AML-193 (cell line): Measurements from ENCODE around the gene SIPA1L3.

ENCODE experiments used
- DNase-seq, 2 experiments: peaks; one replicate each; lab custom pipeline; 2025; lab: John Stamatoyannopoulos, UW

SIPA1L3 gene

DNA sequence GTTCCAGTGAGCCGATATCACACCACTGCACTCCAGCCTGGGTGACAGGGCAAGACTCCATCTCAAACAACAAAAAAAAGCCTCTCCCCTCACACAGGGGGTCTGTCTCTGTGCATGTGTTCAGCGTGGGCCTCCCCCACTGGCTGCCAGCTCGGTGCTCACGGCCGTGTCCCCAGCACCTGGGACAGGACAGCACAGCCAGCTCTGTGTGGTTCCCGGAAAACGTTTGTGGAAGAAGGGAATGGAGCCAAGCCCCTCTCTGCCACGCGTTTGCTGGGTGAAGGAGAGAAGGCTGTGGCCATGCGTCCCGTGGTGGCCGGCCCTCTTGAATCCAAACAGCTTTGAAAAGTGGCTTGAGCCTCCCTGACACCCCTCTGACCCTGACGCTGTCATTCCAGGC, 284.7 kb downstream of the SIPA1L3 start:
- DNase-seq = no peak

DNA sequence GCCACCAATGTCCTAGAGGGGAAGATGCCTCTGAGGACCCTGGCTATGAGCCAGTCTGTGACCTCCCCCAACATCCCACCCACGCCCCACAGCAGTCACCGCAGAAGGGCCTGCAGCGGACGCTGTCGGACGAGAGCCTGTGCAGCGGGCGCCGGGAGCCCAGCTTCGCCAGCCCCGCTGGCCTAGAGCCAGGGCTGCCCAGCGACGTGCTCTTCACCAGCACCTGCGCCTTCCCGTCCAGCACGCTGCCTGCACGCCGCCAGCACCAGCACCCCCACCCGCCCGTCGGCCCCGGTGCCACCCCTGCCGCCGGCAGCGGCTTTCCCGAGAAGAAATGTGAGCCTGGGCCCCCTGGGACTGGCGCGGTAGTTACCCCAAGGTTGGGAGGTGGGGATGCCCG, 286.4 kb downstream of the SIPA1L3 start:
- no peak for DNase-seq

DNA sequence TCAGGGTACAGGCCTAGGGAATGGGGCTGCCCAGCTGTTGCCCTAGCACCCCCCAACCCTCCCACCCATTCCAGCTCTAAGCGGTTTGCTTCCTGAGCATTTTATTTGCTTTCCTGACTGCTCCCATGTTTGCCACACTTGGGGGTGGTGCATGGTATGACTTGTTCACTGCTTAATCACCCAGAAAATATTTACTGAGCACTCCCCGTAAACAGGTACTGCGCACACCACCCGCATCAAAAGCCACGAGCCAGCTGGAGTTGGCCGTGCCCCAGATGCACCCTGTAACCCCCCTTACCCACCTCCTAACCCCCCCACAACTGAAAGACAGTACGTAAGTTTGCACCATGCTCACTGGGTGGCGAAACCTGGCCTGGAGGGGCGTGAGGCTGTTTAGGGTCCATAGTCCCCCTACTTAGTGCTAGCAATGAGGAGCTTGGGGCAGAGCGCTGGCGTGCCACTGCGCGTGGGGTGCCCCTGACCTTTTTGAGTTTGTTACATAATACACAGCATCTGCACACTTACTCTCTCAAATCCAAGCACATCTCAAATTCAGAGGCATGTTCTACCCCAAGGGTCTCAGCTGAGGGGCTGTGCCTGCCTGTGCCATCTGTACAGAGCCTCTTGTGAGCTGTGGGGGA, 287.2 kb downstream of the SIPA1L3 start:
- no peak for DNase-seq

DNA sequence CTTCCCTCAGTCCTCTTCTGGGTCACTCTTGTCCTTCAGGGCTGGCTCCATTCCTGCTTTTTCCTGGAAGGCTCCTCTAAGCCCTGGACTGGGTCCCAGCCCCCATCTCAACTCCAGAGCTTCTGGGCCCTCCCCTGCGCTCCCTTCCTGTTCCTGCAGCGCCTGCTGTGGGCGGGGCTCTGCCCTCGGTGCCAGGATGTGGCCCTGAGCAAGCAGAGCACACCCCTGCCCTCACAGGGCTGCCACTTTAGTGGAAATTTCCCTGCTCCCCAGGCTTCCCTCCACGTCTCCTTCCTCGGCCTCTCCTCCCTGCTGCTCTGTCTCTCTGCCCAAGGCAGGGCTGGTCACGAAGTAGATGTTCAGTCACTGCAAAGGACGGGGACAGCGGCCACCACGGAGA, 288.2 kb downstream of the SIPA1L3 start:
- no peak for DNase-seq

DNA sequence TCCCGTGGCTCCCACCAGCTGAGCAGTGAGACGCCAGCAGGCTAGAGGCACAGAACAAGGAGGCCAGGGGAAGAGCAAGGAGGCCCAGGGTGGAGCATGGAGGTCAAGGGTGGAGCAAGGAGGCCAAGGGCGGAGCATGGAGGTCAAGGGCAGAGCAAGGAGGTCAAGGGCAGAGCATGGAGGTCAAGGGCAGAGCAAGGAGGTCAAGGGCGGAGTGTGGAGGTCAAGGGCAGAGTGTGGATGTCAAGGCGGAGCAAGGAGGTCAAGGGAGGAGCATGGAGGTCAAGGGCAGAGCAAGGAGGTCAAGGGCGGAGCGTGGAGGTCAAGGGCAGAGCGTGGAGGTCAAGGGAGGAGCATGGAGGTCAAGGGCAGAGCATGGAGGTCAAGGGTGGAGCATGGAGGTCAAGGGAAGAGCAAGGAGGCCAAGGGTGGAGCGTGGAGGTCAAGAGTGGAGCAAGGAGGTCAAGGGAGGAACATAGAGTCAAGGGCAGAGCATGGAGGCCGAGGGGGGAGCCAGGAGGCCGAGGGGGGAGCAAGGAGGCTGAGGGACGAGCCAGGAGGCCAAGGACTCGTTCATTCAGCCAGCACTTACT, 289.3 kb downstream of the SIPA1L3 start:
- DNase-seq = no peak

DNA sequence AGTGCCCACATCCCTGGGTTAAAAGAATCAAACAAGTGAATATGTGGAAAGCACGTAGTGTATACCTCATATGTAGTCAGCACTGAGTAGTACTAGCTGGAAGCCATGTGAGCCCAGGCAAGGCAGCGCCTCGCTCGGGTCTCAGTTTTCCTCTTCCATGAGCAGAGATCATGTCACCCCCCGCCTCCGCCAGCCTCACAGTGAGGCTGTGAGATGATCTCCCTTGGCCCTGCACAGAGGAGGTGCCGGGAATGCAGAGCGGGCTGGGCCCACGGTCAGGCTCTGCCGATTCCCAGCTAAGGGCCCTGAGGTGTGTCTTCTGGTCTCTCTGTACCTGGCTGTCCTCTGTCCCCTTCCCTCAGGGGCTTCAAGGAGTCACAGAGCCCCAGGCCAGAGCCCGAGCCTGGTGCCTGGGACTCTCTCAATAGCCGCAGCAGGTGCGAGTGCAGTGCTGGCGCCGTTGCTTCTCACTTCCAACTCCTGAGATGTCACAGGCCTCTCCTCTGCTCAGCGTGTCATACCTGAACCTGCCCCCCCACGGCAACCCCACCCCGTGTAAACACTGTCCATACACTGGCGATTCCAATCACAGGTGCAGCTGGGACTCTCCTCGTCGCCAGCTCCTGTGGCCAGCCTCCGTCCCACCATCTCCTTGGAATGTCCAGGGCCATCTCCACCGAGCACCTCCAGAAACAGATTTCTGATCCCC, 290.1 kb downstream of the SIPA1L3 start:
- no peak for DNase-seq

DNA sequence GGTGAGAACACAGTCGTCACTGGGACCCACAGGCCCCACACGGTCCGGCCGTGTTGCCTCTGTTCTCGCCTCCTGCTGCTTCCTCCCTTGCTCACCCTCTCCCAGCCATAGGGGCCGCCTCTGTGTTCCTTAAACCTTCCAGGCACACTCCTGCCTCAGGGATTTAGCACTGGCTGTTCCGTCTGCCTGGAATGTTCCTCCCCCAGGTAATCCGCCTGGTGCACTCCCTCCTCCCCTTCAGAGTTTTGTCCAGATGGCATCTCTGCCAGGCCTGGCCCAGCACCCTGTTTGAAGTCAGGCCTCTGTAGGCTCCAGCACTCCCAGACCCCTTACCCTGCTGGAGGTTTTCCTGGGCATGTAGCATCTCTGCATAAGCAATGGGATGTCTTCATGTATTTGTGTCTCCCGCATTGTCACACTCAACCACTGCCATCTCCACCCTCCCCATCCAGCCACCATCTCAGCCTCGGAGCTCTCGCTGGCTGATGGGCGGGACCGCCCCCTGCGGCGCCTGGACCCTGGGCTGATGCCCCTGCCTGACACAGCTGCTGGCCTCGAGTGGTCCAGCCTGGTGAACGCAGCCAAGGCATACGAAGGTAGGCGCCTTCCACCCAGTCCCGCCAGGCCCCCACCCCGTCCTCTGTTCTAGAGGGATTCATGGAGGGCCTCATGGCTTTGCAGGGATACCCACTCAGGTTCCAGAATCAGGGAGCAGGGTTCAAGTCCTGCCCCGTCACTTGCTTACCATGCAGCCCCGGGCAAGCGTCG, 291.1 kb downstream of the SIPA1L3 start:
- no peak for DNase-seq

DNA sequence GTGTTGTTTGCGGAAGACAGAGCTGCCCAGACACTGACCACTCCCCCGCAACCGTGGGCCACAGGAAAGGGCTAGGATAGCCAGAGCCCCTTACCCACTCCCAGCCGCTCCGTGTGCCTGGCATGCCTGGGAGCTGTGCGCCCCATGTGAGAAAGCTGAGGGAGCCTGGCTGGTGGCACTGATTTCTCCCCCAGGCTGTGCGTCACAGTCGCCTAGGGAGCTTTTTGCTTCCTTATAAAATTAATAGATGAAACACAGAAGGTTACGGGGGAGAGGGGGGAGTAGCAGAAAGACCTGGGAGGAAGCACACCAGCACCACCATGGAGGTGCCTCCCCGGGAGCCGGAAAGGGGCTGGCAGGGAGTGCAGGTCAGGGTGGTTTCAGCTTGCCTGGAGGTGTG, 292.3 kb downstream of the SIPA1L3 start:
- no peak for DNase-seq

DNA sequence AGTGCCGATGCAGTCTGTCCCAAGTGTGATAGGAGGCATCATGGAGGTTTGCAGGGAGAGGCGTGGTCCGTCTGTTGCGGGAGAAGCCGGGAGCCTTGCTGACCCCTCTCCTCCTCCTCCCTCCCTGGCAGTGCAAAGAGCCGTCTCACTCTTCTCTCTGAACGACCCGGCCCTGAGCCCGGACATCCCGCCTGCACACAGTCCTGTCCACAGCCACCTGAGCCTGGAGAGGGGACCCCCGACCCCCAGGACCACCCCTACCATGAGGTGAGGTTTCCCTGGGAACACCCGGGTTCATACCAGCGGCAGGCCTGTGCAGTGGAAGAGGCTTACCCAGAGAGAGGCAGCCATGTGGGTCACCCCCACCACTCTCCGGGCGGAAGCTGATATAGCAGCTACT, 294.7 kb downstream of the SIPA1L3 start:
- DNase-seq = no peak

DNA sequence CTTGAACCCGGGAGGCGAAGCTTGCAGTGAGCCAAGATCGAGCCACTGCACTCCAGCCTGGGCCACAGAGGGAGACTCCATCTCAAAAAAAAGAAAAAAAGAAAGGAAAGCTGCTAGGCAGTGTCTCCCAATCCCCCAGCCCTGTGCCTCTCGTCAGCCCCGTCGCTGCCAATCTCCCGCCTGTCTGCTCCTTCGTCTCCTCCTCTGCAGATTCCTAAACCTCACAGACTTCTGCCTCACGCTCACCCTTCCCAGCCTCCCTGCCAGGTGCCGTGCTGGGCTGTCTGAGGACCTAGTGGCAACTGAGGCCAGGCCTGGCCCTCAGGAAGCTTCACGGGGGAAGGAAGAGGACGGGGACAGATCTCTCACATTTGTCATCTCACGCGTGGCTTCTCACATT, 295.5 kb downstream of the SIPA1L3 start:
- no peak for DNase-seq

DNA sequence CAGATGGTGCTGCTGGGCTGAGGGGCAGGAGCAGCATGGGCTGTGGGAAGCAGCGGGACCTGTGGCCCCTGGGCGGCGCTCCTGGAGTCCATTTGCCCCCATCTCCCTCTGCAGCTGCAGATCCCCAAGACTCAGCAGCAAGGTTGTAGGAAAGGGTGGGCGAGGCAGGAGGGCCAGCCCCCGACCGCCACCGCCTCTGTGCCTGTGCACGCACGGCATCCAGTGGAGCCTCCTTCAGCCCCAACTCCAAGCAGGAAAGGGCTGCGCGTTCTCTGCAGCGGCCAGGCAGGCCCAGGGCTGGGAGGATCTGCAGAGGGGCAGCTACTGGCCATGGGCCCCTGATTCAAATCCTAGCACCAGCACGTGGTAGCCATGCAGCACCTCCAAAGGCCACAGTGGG, 296.2 kb downstream of the SIPA1L3 start:
- no peak for DNase-seq

DNA sequence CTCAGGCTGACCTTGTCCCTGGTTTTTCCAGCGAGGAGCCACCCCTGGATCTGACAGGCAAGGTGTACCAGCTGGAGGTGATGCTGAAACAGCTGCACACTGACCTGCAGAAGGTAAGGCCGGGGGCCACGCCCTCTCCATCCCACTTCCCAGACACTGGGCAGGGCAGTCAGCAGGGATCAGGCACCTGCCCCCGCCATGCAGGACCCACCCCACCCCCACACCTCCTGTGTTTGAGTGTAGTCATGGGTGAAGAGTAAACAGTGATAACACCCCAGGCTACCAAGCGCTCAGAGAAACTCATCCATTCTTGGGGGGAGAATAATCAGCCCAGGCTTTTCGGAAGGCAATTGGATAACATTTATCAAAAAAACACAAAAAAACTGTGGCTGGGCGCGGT, 297.1 kb downstream of the SIPA1L3 start:
- DNase-seq = no peak

DNA sequence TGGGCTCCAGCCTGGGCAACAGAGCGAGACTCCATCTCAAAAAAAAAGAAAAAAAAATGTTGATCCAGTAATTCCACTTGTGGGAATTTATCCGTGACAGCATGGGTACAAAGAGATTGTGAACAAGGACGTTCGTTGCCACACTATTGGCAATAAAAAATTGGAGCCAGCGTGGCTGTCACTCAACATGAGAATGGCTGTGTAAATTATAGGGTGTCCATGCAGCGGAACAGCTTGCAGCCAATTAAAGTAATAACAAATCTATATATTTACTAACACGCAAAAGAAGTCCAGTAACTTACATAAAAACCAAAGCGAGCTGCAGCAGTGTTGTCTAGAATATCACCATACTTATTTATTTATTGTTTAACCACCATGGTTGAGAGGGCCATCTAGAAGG, 297.7 kb downstream of the SIPA1L3 start:
- DNase-seq = no peak

DNA sequence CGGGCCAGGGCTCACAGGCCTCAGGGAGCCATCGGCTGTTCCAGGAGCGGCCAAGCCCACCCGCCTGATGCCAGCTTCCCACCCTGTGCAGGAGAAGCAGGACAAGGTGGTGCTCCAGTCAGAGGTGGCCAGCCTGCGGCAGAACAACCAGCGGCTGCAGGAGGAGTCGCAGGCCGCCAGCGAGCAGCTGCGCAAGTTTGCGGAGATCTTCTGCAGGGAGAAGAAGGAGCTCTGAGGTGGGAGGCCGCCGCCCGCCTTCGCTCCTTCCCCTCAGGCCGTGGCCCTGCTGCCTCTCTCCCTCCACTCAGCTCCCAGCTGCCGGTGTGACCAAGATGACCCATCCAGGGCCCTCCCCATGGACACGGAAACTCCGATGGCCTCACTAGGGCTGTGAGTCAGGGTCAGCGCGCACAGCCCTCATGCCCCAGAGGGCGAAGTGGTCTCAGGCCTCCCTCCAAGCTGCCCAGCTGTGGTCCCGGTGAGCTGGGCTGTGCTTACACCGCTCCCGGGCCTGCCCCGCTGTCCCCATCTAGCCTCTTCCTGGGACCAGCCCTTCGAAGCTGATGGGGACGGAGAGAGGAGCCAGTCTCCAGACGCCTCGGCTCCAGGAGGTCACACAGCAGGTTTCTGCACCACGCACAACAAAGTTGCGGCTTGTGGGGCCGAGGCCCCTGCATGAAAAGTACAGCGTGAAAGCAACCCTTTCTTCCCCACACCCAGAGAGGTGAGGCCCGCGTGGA, 299.2 kb downstream of the SIPA1L3 start:
- no peak for DNase-seq

DNA sequence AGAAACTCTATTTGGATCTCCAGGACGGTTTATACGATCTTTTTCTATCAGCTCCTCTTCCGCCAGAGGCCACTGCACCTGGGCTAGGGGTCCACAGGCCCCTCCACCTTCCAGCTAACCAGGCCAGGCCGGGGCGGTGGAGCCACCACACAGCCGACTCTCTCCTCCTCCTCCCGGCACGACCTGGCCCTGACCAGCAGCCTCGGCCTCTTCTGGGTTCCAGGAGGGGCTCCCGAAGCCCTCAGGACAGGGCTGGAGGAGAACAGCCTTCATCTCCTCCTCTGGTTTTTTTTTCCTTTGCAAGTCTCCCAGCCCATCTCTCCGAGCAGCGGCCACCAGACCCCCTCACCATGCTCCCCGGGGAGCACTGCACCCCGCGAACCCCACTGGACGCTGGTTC, 299.9 kb downstream of the SIPA1L3 start:
- no peak for DNase-seq

DNA sequence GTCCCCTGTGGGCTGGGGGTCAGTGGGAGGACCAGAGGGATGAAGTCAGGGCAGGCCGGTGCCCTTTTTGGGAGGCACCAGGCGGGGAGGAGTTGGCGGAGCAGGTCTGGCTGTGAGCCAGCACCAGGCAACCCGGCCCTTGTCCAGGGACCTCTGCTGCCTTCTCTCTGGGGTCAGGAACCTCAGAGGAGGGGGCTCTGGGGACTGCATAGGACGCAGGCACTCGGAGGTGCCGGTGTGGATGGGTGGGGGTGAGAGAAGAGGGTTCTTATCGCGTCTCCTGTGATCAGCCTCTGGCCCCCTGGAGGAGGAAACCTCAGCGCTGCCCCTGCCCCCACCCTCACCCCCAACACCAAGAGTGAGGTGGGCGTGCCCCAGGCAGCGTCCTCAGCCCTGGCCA, 300.5 kb downstream of the SIPA1L3 start:
- DNase-seq = no peak

DNA sequence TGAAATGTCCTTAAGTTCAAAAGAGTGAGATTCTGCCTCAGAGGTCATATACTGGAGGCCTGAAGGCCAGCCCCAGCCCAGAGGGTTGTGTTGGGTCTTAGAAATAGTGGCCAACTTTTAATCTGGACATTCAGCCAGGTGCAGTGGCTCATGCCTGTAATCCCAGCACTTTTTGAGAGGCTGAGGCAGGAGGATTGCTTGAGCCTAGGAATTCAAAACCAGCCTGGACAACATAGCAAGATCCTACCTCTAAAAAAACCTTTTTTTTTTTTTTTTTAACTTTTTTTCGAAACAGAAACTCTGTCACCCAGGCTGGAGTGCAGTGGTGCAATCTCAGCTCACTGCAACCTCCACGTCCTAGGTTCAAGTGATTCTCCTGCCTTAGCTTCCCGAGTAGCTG, 301.6 kb downstream of the SIPA1L3 start:
- DNase-seq = no peak

DNA sequence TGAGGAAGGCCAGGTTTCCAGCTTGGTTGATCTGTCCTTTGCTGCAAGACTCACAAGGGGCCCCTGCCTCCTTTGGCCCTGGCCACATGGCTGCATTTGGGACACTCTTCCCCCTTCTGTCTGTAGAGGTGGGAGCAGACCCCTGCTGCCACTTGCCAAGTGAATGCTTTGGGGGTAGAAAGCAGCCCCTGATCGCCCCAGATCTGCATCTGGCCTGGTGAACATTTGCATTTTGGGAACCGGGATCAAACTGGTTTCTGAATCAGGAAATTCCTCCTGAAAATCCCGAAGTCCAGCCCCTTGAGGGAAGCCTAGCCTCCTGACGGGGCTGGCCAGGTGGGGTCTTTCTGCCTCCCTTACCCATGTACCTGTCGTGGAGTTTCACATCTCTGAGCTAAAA, 302.1 kb downstream of the SIPA1L3 start:
- no peak for DNase-seq

DNA sequence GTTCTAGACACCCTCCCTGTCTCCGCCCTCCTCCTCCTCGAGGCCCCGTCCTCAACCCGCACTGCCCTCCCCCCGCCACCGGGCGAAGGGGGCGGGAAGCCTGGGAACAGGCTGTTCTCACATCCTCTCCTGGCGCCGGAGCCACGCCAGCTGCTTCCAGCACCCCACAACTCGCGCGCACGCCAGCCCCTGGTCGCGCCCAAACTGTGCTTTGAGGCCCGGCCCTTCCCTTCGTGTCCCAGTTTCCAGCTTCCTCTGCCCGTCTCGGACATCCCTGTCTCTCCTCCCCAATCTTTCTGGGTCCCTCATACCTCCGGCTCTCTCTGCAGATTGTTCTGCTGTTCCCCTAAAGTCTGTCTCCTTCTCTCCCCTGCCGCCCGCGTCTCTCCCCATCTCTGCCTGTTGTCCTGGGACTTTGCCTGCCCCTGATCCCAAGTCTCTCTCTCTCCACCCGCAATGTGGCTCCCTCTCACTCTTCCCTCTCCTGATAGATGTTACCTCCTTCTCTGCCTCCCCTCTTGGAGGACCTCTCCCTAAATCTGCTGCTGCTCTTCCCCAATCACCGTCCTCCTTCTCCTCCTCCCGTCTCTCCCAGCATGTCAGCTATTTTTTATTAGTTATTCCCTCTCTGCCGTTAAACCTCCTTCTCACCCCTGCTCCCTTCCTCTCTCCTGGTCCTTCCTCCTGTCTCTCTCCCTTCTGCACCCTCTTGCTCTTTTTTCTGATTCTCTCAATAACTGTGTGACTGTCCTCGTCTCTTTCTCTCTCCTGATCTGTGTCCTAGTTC, 302.9 kb downstream of the SIPA1L3 start:
- DNase-seq = no peak

DNA sequence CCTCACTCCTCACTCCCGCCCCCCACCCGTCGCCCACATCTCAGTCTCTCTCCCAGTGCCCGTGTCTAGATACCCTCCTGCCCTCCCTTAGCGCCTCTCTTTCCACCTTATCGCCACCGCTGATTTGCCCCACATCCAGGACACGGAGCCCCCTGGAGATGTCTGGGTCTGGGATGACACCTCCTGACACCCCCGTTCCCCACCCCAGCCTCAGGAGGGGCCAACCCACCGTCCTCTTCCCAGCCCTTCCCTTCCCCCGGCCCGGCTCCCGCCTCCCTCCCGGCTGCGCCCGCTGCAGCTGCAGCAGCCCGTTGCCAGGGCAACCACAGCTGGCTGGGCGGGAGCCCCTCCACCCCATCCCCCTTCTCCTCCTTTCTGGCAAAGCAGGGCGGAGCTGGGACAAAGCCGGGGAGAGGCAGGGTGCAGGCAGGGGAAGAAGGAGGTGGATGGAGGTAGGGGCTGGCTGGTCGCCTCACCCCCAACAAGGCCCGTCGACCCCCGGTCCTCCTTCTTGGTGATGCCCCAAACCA, 303.5 kb downstream of the SIPA1L3 start:
- no peak for DNase-seq

DNA sequence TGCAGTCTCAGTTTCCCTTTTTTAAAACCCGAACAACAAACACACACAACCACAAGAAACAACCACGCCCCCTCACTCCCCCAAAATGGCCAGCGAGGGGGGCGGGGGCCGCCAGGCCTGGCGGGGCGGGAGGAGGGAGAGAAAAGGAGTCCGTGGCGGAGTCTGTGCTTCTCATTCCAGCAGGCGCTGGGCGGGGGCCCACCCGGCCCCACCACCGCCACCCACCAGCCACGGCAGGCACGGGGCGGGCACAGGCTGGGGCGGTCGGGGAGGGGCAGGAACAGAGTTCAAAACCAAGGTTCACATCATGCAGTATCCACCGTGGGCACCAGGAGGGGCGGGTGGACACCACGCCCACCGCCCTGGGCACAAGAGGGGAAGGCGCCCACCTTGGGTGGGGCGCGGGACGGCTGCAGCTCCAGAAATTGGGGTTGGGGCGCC, 304.2 kb downstream of the SIPA1L3 start:
- no peak for DNase-seq
